GM18873 (cell line): ENCODE data around the gene TEX11.
"Not testable (repeated sequence)": the region's sequence is repeated elsewhere in the genome, so short reads cannot be mapped to it uniquely, and the experiment has no call there.

Experiments used
- ATAC-seq: cut with Tn5 transposase; IDR thresholded peaks from one replicate; pipeline ENCODE4 v1.9.1; 2021; ENCODE audit warnings: mild to moderate bottlenecking, moderate library complexity, moderate number of reproducible peaks; ENCODE audit not compliant: unreplicated experiment, low FRiP score

TEX11 gene

DNA sequence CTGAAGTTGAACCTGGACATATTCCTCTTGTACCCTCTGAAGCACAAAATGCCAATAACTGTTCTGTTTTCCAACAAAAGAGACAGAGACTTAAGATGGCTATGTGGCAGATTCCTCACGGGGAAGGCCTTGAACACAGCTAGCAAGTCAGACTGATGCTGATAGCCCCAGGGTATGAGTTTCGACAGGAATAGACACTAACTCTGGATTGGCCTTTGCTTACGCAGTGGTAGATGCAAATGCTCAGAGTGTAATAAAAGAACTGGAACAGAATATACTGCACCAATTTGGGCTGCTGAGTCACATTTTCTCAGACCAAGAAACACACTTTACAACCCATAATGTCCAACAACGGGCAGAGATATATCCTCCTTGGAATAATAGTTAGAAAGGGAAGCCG lies 290.0 kb downstream of the TEX11 start:
- no peak for ATAC-seq

DNA sequence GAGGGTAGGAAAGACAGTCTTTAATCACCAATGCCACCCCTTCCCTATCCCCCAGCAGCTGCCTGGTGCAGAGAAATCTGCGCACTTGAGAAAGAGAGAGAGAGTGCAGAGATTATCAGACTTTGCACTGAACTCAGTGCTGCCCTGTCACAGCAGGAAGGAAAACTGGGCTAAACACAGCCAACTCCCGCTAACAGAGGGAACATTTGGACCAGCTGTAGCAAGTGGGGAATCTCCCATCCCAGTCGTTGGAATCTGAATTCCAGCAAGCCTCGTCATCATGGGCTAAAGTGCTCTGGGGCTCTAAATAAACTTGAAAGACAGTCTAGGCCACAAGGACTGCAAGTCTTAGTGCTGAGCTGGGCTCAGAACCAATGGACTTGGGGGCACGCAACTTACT lies 295.2 kb downstream of the TEX11 start:
- no peak for ATAC-seq

DNA sequence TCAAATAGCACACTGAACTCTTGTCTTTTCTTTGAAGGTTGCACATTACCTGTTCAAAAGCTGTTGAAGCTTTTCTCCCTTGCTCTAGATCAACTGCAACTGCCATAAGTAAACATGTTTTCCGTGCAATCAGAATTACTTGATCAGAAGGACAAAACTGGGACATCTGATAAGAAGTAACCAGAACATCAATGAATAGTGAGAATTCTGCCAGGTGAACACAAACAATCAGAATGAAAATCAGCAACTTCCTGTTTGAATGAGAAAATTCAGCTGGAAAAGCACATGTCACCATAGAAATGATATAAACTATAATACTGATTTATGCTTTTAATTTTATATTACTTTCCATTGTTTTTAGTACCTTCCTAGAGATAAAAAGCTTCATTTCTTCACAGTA lies 303.2 kb downstream of the TEX11 start:
- no peak for ATAC-seq

DNA sequence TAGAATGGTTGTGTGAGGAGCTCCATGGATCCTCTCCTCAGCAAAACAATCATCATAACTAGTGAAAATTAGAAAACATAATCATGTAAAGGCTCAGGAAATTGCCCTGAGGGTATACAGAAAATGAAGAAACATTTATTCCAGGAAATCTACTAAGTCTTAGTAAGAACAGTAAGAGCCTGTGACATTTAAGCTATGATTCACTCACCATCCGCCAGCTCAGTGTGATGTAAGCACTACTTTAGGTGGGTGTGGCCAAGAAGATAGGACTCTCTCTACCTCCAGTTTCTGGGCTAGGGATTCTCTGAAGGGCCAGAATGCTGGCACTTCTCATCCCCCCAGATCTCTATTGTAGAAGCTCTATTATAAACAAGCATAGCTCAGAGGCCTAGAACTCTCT lies 316.4 kb downstream of the TEX11 start:
- no peak for ATAC-seq

DNA sequence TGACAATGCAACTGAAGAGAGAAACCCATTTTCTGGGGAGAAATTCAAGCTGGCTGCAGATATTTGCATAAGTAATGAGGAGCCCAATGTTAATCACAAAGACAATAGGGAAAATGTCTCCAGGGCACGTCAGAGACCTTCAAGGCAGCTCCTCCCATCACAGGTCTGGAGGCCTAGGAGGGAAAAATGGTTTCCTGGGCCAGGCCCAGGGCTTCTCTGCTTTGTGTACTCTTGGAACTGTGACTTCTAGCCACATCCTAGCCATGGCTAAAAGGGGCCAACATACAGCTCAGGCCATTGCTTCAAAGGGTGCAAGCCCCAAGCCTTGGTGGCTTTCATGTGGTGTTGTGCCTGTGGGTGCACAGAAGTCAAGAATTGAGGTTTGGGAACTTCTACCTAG lies 321.4 kb downstream of the TEX11 start:
- ATAC-seq = not testable (repeated sequence)

DNA sequence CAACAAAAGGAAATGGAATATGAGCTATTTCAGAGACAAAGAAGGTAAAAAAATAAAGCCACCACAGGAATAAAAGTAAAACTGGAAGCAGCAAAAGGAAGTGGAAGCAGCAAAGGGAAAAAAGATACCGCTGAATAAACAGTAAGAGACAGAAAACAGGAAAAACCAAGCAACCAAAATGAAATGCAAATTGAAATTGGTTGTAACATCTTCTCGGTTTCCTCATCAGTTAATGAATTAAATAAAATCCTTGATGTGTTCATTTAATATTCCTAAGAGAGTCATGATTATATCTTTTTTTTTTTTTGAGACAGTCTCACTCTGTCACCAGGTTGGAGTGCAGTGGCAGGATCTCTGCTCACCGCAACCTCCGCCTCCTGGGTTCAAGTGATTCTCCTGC lies 331.1 kb downstream of the TEX11 start:
- no peak for ATAC-seq

DNA sequence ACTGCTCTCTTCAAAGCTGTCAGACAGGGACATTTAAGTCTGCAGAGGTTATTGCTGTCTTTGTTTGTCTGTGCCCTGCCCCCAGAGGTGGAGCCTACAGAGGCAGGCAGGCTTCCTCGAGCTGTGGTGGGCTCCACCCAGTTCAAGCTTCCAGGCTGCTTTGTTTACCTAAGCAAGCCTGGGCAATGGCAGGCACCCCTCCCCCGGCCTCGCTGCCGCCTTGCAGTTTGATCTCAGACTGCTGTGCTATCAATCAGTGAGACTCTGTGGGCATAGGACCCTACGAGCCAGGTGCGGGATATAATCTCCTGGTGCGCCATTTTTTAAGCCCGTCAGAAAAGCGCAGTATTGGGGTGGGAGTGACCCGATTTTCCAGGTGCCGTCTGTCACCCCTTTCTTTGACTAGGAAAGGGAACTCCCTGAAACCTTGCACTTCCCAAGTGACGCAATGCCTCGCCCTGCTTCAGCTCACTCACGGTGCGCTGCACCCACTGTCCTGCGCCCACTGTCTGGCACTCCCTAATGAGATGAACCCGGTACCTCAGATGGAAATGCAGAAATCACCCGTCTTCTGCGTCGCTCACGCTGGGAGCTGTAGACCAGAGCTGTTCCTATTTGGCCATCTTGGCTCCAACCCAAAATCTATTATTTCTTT lies 338.5 kb downstream of the TEX11 start:
- not testable (repeated sequence) for ATAC-seq

DNA sequence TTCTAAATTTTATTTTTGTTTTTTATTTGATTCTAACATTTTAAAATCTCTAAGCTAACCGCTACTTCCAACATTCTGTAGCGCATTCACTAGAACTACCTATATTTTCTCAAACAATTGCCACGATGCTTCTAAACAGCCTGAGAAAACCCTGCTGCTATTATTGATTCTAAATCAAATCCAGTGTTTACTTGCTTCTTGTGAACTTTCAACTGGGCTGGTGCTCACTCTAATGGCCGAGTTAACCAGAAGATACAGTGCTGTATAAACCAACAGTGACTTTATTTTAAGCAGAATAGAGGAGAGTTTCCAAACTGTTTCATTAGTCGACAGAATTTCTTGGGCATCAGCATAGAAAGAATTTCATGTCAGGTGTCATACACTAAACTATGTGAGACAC lies 353.6 kb downstream of the TEX11 start:
- no peak for ATAC-seq

DNA sequence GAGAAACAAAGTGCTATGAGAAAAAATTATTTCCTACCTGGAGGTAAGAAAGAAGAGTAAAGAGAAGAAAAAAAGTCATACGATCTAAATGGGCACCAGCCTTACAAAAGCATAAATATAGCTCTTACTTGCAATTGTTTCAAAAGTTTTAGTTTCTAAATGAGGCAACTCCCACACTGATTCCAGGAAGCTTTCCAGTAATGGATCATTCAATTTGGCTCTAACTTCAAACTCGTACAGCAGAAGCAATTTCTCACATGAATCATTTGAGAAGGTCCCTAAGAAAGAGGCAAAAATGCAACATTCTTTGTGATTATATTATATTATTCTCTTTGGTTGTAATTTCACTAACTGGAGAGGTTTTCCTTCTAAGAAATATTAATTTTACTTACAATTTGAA lies 354.0 kb downstream of the TEX11 start:
- ATAC-seq = no peak

DNA sequence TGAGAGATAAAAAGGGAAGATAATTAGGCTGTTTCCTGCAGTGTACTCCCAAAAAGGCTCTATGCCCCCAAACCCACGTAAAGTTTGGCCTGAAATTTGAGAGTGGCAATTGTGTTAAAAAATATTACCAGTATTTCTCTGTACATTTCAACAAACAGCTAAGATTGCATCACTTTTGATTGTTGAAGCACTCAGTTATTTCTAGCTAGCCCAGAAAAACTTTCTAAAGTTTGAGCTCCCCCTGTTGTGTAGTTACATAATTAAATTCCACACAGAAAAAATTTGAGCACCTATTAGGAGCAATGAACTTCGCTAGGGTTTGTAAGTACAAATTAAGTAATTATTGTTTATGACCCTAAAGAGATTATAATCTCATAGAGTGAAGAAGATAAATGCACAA lies 354.4 kb downstream of the TEX11 start:
- no peak for ATAC-seq

DNA sequence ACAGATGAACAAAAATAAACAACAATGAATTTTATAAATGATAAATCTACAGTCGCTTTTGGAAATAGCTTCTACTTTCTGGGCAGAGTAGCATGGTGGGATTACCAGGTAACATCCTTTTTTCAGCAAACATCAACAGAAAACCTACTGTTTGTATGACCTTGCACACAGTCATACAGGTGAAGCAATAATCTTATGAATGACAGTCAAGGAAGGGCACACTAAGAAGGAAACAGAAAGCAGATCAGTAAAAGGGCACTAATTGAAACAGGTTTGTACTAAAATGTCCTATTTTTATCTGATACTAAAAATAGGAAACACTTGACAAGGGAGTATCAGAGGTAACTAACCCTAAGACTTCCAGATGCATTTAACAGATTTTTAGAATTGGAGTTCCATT lies 355.0 kb downstream of the TEX11 start:
- ATAC-seq = no peak

DNA sequence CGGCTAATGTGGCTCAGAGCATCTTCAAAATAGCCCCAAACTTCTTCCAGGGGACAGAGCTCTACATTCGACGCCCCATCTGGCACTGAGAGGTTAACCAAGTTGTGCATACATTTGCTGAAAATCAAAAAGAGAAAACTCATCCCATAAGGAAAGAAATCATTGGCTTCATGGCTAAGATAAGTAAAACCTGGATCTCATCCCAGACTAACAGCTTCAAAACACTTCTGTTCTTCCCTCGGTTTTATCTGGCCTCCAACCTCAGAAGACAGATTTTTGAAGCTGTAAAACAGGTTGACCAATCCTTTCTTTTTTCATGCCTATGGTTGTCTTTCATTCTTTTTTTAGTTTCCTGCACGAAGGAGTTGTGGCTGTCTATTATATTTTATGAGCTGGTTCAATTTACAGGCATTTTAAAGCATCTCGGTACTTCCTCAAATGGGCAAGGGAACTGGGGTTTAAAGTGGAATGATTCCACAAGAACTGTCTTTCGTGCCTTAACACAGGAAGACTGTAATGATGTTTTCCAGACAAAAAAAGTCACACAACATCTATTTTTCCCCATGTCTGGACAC lies 356.3 kb downstream of the TEX11 start:
- no peak for ATAC-seq

DNA sequence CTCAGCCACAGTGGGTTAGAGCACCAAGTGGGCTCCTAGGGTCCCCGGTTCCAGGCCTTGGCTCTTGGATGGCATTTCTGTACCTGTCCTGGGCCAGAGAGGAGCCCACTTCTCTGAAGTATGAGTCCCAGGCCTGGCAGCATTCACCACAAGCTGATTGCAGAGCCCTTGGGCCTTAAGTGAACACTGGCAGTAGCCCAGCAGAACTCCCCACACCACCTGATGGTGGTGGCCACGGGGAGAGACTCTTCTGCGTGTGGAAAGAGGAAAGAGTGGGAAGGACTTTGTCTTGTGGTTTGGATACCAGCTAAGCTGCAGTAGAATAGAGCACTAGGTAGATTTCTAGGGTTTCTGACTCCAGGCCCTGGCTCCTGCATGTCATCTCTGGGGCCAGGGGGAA lies 359.1 kb downstream of the TEX11 start:
- no peak for ATAC-seq

DNA sequence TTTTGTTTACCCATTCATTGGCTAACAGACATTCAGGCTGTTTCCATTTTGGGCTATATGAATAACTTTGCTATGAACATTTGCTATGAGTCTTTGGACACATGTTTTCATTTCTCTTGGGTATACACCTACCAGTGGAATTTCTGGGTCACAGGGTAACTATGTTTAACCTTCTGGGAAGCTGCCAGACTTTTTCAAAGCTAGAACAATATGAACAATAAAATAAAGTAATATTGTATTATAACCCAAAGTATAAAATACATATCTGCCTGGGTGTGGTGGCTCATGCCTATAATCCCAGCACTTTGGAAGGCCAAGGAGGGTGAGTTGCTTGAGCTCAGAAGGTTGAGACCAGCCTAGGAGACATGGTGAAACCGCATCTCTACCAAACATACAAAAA lies 373.3 kb downstream of the TEX11 start:
- ATAC-seq = no peak

DNA sequence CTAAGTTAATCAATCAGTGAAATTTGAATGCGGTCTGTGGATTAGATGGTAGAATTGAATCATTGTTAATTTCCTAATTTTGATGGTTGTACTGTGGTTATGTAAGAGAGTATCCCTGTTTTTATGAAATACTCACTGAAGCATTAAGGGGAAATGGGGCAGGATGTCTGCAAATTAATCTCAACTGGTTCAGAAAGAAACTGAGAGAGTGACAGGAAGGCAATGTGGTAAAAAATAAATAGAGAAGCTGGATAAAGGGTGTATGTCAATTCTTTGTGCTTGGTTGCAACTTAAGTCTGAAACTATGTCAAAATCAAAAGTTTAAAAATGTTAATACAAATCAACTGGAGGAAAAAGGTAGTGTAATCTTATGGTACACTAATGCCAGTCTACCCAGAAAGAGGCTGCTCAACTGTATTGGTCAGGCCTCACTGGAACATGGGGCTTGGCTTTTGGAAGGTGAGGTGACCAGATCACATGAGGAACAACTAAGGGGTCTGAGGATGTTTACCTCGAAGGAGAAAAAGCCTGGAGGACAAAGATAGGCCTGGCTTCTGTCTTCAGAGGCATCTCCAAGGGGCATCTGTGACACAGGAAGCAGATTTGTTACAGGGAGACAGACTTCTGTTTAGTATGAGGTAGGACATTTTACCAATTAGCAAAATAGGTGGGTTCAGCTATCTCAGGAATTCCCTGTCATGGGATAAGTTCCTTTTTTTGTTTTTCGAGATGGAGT lies 380.7 kb downstream of the TEX11 start:
- no peak for ATAC-seq

DNA sequence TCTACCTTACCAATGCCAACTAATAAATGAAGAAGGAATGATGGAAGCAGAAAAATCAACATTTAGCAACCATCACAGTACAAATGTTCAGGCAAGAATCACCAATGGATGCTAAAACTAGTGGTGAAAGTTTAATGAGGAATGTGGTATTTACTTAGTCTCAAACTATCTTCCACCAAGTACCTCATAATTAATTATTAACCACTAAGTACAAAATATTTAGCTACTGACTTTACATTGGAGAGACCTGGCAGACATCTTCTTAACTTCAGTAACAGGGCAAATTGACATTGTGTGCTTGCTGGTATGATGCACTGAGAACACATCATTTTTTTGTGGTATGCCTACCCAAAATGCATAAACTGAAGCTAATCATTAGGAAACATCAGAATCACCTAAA lies 381.5 kb downstream of the TEX11 start:
- no peak for ATAC-seq

DNA sequence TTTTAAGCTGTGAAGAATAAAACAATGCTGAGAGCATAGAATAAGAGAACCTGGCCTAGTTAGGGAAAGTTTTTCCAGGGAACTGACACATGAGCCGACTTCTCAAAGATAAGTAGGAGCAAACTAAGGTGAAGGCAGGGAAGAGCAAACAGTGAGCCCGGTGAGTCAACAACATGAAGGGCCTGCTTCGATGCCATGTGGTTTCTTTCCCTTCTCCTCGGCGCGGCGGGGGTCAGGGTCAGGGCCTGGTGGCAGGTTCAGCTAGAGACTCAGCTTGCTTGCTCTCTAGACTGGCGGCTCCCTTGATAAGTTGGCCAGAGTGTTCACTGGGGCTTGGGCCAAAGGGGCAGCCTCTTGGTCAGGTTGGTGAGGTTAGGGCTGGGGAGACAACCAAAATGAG lies 382.8 kb downstream of the TEX11 start:
- ATAC-seq = no peak

DNA sequence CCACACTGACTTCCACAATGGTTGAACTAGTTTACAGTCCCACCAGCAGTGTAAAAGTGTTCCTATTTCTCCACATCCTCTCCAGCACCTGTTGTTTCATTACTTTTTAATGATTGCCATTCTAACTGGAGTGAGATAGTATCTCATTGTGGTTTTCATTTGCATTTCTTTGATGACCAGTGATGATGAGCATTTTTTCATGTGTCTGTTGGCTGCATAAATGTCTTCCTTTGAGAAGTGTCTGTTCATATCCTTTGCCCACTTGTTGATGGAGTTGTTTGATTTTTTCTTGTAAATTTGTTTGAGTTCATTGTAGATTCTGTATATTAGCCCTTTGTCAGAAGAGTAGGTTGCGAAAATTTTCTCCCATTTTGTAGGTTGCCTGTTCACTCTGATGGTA lies 392.8 kb downstream of the TEX11 start:
- not testable (repeated sequence) for ATAC-seq

DNA sequence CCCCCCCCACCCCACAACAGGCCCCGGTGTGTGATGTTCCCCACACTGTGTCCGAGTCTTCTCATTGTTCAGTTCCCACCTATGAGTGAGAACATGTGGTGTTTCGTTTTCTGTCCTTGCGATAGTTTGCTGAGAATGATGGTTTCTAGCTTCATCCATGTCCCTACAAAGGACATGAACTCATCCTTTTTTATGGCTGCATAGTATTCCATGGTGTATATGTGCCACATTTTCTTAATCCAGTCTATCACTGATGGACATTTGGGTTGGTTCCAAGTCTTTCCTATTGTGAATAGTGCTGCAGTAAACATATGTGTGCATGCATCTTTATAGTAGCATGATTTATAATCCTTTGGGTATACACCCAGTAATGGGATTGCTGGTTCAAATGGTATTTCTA lies 393.2 kb downstream of the TEX11 start:
- ATAC-seq = not testable (repeated sequence)

DNA sequence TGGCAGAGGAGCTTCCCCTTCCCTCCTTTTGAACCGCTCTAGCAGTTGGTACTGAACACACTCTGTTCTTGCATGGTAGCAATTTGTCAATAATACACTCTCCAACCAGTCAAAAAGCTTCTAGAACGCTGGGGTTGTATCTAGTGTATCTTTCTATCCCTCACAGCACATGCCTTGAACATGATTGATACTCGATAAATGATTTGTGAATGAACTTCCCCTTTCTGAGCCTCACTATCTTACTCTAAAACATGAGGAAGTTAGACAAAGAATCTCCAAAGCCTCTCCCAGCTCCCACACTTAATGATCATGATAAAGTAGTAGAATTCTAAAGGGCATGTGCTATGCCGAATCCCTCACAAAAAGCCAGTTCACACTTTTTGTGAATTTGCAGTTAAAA lies 399.4 kb downstream of the TEX11 start:
- no peak for ATAC-seq

DNA sequence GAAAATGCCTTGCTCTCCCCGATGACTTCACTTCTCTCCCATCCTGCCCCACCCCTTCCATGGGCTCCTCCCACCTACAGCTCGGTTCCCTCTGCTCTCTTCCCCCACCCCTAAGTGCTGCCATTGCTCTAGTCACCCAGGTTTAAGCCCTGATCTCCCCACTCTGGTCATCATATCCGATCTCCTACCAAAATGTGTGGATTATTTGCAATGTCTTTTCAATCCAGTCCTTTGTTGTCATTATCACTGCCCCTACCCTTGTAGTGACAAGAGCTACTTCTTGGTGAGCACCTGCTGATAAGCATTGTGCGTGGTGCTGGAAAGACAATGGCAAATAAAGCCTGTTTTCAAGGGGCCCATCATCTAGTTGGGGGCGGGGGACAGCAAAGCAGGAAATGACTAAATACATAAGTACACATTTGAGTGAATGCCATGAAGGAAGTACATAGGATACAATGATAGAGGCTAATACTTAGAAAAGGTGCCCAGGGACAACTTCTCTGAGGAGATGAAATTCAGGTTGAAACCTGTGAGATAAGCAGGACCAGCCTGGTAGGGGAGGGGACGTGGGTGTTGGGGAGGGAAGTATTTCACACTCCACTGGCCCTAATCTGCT lies 400.1 kb downstream of the TEX11 start:
- ATAC-seq = peak; percentile 49

DNA sequence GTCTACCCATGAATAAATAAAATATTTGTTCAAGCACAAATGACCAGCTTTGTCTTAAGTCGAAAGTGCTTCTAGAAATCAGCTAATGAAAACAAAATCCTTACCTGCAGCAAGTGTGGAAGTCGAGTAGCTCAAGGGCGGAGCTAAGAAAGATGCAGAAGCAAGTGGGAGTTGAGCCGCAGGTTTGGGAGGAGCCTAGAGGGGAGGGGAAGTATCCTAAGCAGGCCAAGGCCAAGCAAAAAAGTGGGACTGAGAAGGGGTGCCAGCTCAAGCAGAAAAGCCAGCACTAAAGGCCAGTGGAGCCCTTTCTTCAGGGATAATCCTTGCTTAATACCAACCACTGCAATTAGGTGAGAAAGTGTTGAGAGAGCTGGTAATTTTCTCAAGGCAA lies 403.1 kb downstream of the TEX11 start:
- no peak for ATAC-seq
